Measurements from ENCODE around the gene C1QC. TPM values are rescaled to one million over a fixed set of nuclear protein-coding genes. Genes with fewer than 3 reads are reported as not detected.

Gene C1QC
- total RNA-seq = not detected

- Mint-ChIP-seq H3K9me3 (no peaks in the 10 kb centered on the region), H3K27ac (no peak within 1 kb of the TSS), H3K27me3 (peaks cover 4% of the 10 kb centered on the region), H3K4me3 (no peak within 1 kb of the TSS), H3K36me3 (ENCODE audit: low read depth) (no peaks in the 10 kb centered on the region), H3K4me1 (no peaks in the 10 kb centered on the region)
- DNase-seq = no peak
- POLR2A ChIA-PET = no interaction called here
- CTCF ChIA-PET = no interaction called here
These were observed at the start of gene C1QC for GRCh38 chr1:22643381-22643780. TSS of gene C1QC (plus strand) at chr1:22643633. CDS start at chr1:22644024, 391 bp downstream.

GRCh38 chr1:22594396-22594795, 49.0 kb upstream of the C1QC start:
- no peaks in the 10 kb centered on the region for H3K4me1 Mint-ChIP-seq
- H3K27ac Mint-ChIP-seq = no peak overlapping the region
- no peaks in the 10 kb centered on the region for H3K36me3 Mint-ChIP-seq (ENCODE audit: low read depth)
- ChIA-PET POLR2A (no interaction called here), CTCF (no interaction called here)
- no peaks in the 10 kb centered on the region for H3K9me3 Mint-ChIP-seq
- no peak overlapping the region for H3K4me3 Mint-ChIP-seq
- H3K27me3 Mint-ChIP-seq = no peaks in the 10 kb centered on the region
- DNase-seq = no peak

GRCh38 chr1:22595108-22595507, 48.3 kb upstream of the C1QC start:
- ChIA-PET POLR2A (no interaction called here), CTCF (no interaction called here)
- Mint-ChIP-seq H3K4me3 (no peak overlapping the region), H3K9me3 (no peaks in the 10 kb centered on the region), H3K27me3 (no peaks in the 10 kb centered on the region), H3K4me1 (no peaks in the 10 kb centered on the region), H3K36me3 (ENCODE audit: low read depth) (no peaks in the 10 kb centered on the region), H3K27ac (no peak overlapping the region)
- no peak for DNase-seq

GRCh38 chr1:22597301-22597965, 46.0 kb upstream of the C1QC start:
- CTCF ChIA-PET = no interaction called here
- H3K4me1 Mint-ChIP-seq = no peaks in the 10 kb centered on the region
- no peak for DNase-seq

GRCh38 chr1:22597996-22598395, 45.4 kb upstream of the C1QC start:
- Mint-ChIP-seq H3K27me3 (no peaks in the 10 kb centered on the region), H3K36me3 (ENCODE audit: low read depth) (no peaks in the 10 kb centered on the region), H3K4me3 (no peak overlapping the region), H3K4me1 (no peaks in the 10 kb centered on the region), H3K9me3 (no peaks in the 10 kb centered on the region), H3K27ac (no peak overlapping the region)
- CTCF ChIA-PET = no interaction called here
- no peak for DNase-seq
- POLR2A ChIA-PET = no interaction called here

More at GRCh38 chr1:22597301-22597965, 46.0 kb upstream of the C1QC start:
- Mint-ChIP-seq H3K27me3 (no peaks in the 10 kb centered on the region), H3K27ac (no peak overlapping the region), H3K4me3 (no peak overlapping the region), H3K36me3 (ENCODE audit: low read depth) (no peaks in the 10 kb centered on the region), H3K9me3 (no peaks in the 10 kb centered on the region)
- POLR2A ChIA-PET = no interaction called here

- ChIA-PET POLR2A (no interaction called here), CTCF (interaction anchor here (0.6 kb wide), 1 partner anchor 383 kb away, joined by 3 read pairs; no protein-coding TSS in a partner anchor)
- Mint-ChIP-seq H3K27me3 (no peaks in the 10 kb centered on the region), H3K9me3 (no peaks in the 10 kb centered on the region), H3K36me3 (ENCODE audit: low read depth) (no peaks in the 10 kb centered on the region), H3K4me1 (no peaks in the 10 kb centered on the region), H3K27ac (no peak overlapping the region), H3K4me3 (no peak overlapping the region)
- DNase-seq = no peak
These were observed 44.7 kb upstream of the C1QC start for GRCh38 chr1:22598736-22599135.

GRCh38 chr1:22600071-22600816, 43.2 kb upstream of the C1QC start:
- no peak overlapping the region for H3K4me3 Mint-ChIP-seq
- no peaks in the 10 kb centered on the region for H3K4me1 Mint-ChIP-seq
- no peaks in the 10 kb centered on the region for H3K36me3 Mint-ChIP-seq (ENCODE audit: low read depth)
- POLR2A ChIA-PET = no interaction called here
- H3K27me3 Mint-ChIP-seq = peaks cover 5% of the 10 kb centered on the region
- CTCF ChIA-PET = no interaction called here
- no peak overlapping the region for H3K27ac Mint-ChIP-seq
- DNase-seq = no peak
- H3K9me3 Mint-ChIP-seq = no peaks in the 10 kb centered on the region

- H3K4me1 Mint-ChIP-seq = no peaks in the 10 kb centered on the region
- H3K36me3 Mint-ChIP-seq (ENCODE audit: low read depth) = no peaks in the 10 kb centered on the region
- POLR2A ChIA-PET = no interaction called here
- no peak overlapping the region for H3K27ac Mint-ChIP-seq
- no peak for DNase-seq
- peaks cover 11% of the 10 kb centered on the region for H3K27me3 Mint-ChIP-seq
- H3K9me3 Mint-ChIP-seq = no peaks in the 10 kb centered on the region
- no peak overlapping the region for H3K4me3 Mint-ChIP-seq
- CTCF ChIA-PET = no interaction called here
These were observed 42.4 kb upstream of the C1QC start for GRCh38 chr1:22600817-22601605.

- Mint-ChIP-seq H3K9me3 (no peaks in the 10 kb centered on the region), H3K4me3 (no peak overlapping the region), H3K27ac (no peak overlapping the region), H3K36me3 (ENCODE audit: low read depth) (no peaks in the 10 kb centered on the region), H3K4me1 (no peaks in the 10 kb centered on the region), H3K27me3 (peaks cover 16% of the 10 kb centered on the region)
- ChIA-PET POLR2A (no interaction called here), CTCF (no interaction called here)
- DNase-seq = no peak
These were observed 41.8 kb upstream of the C1QC start for GRCh38 chr1:22601610-22602009.

- DNase-seq = no peak
- ChIA-PET CTCF (no interaction called here), POLR2A (no interaction called here)
- no peak overlapping the region for H3K4me3 Mint-ChIP-seq
- H3K36me3 Mint-ChIP-seq (ENCODE audit: low read depth) = no peaks in the 10 kb centered on the region
- peaks cover 16% of the 10 kb centered on the region for H3K27me3 Mint-ChIP-seq
- H3K9me3 Mint-ChIP-seq = no peaks in the 10 kb centered on the region
- no peaks in the 10 kb centered on the region for H3K4me1 Mint-ChIP-seq
- no peak overlapping the region for H3K27ac Mint-ChIP-seq
These were observed 41.2 kb upstream of the C1QC start for GRCh38 chr1:22602060-22602740.

GRCh38 chr1:22606161-22606560, 37.3 kb upstream of the C1QC start:
- Mint-ChIP-seq H3K4me3 (no peak overlapping the region), H3K4me1 (no peaks in the 10 kb centered on the region), H3K36me3 (ENCODE audit: low read depth) (no peaks in the 10 kb centered on the region), H3K9me3 (no peaks in the 10 kb centered on the region), H3K27ac (no peak overlapping the region), H3K27me3 (peaks cover 20% of the 10 kb centered on the region)
- DNase-seq = no peak
- ChIA-PET POLR2A (no interaction called here), CTCF (no interaction called here)

- no peak overlapping the region for H3K27ac Mint-ChIP-seq
- no peaks in the 10 kb centered on the region for H3K4me1 Mint-ChIP-seq
- peaks cover 20% of the 10 kb centered on the region for H3K27me3 Mint-ChIP-seq
- no peaks in the 10 kb centered on the region for H3K36me3 Mint-ChIP-seq (ENCODE audit: low read depth)
- ChIA-PET CTCF (no interaction called here), POLR2A (no interaction called here)
- H3K4me3 Mint-ChIP-seq = no peak overlapping the region
- no peak for DNase-seq
- H3K9me3 Mint-ChIP-seq = no peaks in the 10 kb centered on the region
These were observed 36.3 kb upstream of the C1QC start for GRCh38 chr1:22607154-22607553.

GRCh38 chr1:22608361-22608760, 35.1 kb upstream of the C1QC start:
- H3K27me3 Mint-ChIP-seq = peaks cover 20% of the 10 kb centered on the region
- ChIA-PET CTCF (no interaction called here), POLR2A (no interaction called here)
- H3K4me1 Mint-ChIP-seq = no peaks in the 10 kb centered on the region
- no peaks in the 10 kb centered on the region for H3K9me3 Mint-ChIP-seq
- no peaks in the 10 kb centered on the region for H3K36me3 Mint-ChIP-seq (ENCODE audit: low read depth)
- no peak overlapping the region for H3K4me3 Mint-ChIP-seq
- no peak for DNase-seq
- H3K27ac Mint-ChIP-seq = no peak overlapping the region

All from activated CD4-positive, alpha-beta memory T cell treated with anti-CD3 and anti-CD28 coated beads, Interleukin-2, amount 10 ng/mL, durations not matched to agents 7 days and 5 days (primary cell).